IPS-11a (cell line): ENCODE measurements around the gene CYP46A1.

Experiments
- H3K4me3 ChIP-seq: one replicate; pipeline ENCODE4 v1.5.1; 2013; ENCODE audit warnings: low read depth, low read length, control low read depth

The CYP46A1 gene

DNA sequence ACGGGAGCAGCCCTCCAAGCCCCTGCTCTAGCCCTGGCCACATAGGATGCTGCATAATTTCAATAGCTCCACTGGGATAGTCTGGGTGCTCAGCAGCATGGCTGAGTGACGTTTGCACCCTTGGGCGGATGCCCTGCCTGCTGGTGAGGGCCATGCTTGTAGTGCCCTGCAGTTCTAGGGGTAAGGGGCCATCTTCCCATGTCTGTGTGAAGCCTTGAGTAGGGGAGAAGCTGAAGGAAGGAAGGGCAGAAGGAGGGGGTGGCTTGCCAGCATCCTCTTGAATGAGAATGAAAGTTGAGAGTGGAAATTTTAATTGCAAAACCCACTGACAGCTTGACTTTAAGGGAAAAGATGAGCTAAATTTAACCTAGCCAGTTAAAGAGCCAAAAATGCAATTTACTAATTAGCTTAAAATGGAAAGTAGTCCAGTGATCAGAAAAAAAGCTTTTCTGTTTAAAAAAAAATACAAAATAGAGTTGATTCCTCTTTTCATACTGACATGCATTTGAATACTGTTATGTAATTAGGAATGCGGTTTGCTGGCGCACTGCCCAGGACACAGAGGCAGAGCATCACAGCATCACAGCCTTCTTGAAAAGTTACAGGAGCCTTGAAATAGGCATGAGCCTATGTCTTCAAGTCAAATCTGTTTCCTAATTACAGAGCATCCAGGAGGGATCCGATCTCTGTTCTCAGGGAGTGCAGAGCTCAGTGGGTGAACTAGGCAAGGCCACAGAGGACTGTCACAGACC lies 90.6 kb downstream of the CYP46A1 start:
- H3K4me3 ChIP-seq, result no peak overlapping the region

DNA sequence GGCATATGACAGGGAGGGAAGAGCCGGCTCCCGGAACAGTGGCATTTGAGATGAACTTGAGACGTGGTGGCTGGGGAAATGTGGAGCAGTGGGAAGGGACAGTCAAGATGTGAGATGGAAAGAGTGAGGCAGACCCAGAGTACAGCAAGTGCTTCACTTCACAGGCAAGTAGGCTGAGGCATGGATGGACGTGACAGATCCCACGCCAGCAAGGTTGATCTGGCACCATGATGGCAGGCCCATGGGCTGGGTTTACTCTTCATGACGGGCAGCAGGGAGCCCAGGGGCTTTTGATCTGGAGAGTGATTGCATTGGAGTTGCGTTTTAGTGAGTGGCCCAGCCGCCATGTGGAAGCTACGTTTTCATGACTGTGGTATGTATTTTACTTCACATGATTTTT lies 91.3 kb downstream of the CYP46A1 start:
- H3K4me3 ChIP-seq, result no peak overlapping the region
